HUES64 (cell line): ENCODE results near the gene ARPC3. TPM values are rescaled to one million over a fixed set of nuclear protein-coding genes. Genes with fewer than 3 reads are reported as not detected.
"Not testable (repeated sequence)": the region's sequence is repeated elsewhere in the genome, so short reads cannot be mapped to it uniquely, and the experiment has no call there.

Experiments
- H3K27ac ChIP-seq: 2 replicates; pipeline ENCODE4 v1.7.0; 2013; ENCODE audit warnings: low read depth, low read length, inconsistent platforms
- H3K27me3 ChIP-seq: 2 replicates; pipeline ENCODE4 v1.6.1; 2013; ENCODE audit warnings: mild to moderate bottlenecking, low read length; ENCODE audit not compliant: insufficient read depth
- H3K36me3 ChIP-seq: 2 replicates; pipeline ENCODE4 v1.6.1; 2013; ENCODE audit warnings: mild to moderate bottlenecking, low read length; ENCODE audit not compliant: insufficient read depth
- H3K4me1 ChIP-seq: 2 replicates; pipeline ENCODE4 v1.6.1; 2013; ENCODE audit warnings: mild to moderate bottlenecking, low read length, moderate library complexity; ENCODE audit not compliant: insufficient read depth
- H3K4me3 ChIP-seq: 2 replicates; pipeline ENCODE4 v1.5.1; 2013; ENCODE audit warnings: mild to moderate bottlenecking, low read length, moderate library complexity
- H3K9ac ChIP-seq: 2 replicates; pipeline ENCODE4 v1.6.1; 2013; ENCODE audit warnings: mild to moderate bottlenecking, low read depth, low read length
- H3K9me3 ChIP-seq: 2 replicates; pipeline ENCODE4 v1.6.1; 2013; ENCODE audit warnings: low read depth, low read length; ENCODE audit not compliant: insufficient read depth
- WGBS: fragments of 150-250, 120-280 bp; methylation state at CpG from one replicate; pipeline ENCODE4 v1.1.7; 2013; ENCODE audit warnings: missing lambda C conversion rate; 5-methylcytosine and 5-hydroxymethylcytosine counted together
- polyA plus RNA-seq, 2 experiments: library from polyadenylated mRNA; stranded (reverse); fragments of 50-300 nt; gene quantifications; one replicate each; pipeline ENCODE4 v1.2.3, GENCODE V29; 2013

Gene ARPC3
- polyA plus RNA-seq (2013, experiment 1 of 2) = 250 TPM
- 255 TPM for polyA plus RNA-seq (2013, experiment 2 of 2)

DNA sequence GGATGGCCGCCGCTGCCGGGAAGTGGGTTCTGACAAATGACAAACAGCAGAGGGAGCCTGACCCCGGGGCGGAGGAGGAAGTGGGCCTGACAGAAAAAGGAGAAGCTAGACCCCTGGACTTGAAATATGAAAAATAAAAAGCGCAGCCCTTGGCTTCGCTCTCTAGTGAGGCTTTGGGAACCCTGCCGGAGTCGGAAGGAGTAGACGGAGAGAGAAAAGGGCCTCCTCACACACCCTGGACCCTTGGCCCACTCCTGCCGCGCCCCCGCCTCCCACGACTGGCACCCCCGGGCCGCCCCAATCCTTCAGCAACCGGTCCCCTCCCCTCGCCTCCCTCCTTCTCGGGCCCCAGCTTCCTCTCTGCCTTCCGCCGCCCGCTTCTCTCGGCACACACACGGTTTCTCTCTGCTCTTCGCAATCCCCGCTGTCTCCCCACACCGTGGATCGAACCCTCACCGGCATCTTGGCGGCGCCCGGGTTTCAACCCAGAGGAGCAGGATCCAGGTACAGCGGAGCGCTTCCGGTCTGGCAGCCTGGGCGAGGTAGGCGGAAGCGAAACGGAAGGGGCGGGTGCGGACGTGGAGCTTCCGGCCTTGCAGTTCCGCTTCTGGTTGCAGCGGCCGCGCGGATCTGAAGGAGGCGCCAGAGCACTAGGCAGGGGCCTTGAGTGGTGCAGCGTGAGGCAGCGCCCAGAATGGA, at the start of gene ARPC3:
ARPC3 (minus strand) TSS at position 539 of the 699 bp plus-strand sequence; CDS start at position 462, 77 bp downstream.
- Histone ChIP-seq H3K4me1 (no peaks in the 10 kb centered on the region), H3K36me3 (peaks cover 45% of the 10 kb centered on the region), H3K9me3 (no peaks in the 10 kb centered on the region), H3K9ac (peak within 1 kb of the TSS; percentile 81), H3K27me3 (no peaks in the 10 kb centered on the region), H3K4me3 (peak within 1 kb of the TSS; percentile 88), H3K27ac (peak within 1 kb of the TSS; percentile 74)
- WGBS = under 1% methylated on average over 51 of the region's 51 CpGs

DNA sequence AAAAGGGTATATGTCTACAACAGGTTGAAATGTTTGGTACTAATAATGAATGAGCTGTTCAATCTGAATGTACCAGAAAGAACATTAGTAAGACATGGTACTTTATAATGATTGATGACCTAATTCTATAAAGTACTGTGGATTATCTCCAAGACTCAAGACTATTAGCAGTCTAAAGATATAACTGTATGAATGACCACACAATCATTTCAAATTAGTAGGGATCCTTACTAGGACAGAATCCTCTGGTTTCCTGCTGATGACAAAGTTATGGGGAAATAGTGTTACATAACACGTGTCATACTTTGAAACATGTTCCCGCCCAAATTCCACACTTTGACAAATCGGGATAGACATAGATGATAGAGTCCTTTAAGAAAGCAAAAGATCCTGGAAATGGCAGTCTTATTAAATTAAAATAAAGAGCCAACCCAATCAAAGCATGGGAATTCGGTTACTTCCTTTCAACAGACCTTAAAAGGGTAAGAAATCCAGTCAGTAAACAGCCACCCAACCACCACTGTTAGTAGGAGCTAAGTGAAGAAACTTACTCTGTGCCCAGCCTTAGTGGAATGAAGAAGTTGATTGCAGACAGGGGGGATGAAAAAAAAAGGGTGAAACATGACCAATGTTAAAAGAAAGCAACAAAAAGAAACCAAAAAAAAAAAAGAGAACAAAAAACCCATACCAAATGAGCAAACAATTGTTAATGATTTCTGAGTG, 49.0 kb upstream of the ARPC3 start:
- H3K9me3 ChIP-seq = peaks cover 7% of the 10 kb centered on the region; the same call in 1 of the 2 replicates
- H3K9ac ChIP-seq = no peak overlapping the region
- no peak overlapping the region for H3K27ac ChIP-seq
- peaks cover 16% of the 10 kb centered on the region for H3K27me3 ChIP-seq
- 98% methylated on average over 4 of the region's 4 CpGs for WGBS
- peaks cover 35% of the 10 kb centered on the region for H3K36me3 ChIP-seq
- no peak overlapping the region for H3K4me3 ChIP-seq
- H3K4me1 ChIP-seq = no peaks in the 10 kb centered on the region

DNA sequence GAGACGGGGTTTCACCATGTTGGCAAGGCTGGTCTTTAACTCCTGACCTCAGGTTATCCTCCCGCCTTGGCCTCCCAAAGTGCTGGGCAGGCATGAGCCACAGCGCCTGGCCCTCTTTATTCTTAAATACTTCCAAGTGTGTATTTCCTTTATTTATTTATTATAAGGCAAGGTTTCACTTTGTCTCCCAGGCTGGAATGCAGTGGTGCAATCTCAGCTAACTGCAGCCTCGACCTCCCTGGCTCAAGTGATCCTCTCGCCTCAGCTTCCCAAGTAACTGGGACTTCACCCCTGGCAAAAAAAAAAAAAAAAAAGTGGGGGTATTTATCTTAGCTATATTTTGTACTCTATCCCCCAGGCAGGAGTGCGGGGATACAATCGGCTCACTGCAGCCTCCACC, 25.3 kb upstream of the ARPC3 start:
- WGBS = 94% methylated on average over 7 of the region's 7 CpGs
- Histone ChIP-seq H3K4me3 (no peak overlapping the region), H3K4me1 (no peaks in the 10 kb centered on the region), H3K27me3 (no peaks in the 10 kb centered on the region), H3K9me3 (no peaks in the 10 kb centered on the region), H3K27ac (no peak overlapping the region), H3K36me3 (peaks cover 20% of the 10 kb centered on the region), H3K9ac (no peak overlapping the region)

DNA sequence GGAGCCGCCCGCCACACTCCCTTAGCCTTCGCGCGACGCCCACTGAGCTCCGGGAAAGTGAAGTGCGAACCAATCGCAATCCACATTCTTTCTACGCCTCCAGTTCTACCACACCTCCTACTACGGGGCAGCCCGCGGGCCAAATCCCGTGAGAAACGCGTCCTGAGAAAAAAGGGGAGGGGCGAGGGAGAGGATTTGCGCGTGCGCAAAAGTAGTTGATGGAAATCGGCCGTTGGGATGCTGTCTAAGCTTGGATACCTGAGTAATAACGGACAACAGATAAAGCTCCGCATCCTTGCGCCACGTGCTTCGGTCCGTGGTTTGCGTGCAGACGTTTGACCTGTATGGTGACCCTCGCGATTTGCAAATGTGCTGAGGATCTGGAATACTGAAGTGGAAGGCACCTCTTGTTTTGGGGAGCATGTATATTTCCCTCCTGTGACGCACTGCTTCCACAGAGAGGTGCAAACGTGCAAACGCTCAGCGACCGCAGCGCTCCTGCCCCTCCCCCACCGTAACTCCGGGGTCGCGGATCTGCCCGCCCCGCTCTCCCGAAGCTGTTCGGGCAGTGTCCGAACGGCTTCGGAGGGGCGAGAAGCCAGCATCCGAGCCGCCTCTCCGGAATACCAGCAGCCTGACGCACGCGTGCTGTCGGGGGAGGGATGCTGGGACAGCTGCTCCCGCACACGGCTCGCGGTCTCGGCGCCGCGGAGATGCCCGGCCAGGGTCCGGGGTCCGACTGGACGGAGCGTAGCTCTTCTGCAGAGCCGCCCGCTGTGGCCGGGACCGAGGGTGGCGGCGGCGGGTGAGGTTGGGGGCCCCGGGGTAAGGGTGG, 18.3 kb upstream of the ARPC3 start, which contains the start of the genes FAM216A and GPN3:
FAM216A (plus strand) TSS at position 632 of the 835 bp plus-strand sequence; CDS start at position 663, 31 bp downstream.
GPN3 (minus strand) TSS at position 44 of the 835 bp plus-strand sequence. CDS start 54 bp downstream, outside the sequence.
- peak within 1 kb of the TSS; percentile 98 for H3K27ac ChIP-seq
- H3K9me3 ChIP-seq = no peaks in the 10 kb centered on the region
- under 1% methylated on average over 78 of the region's 78 CpGs for WGBS
- H3K9ac ChIP-seq = peak within 1 kb of the TSS; percentile 93
- H3K27me3 ChIP-seq = no peaks in the 10 kb centered on the region
- peaks cover 8% of the 10 kb centered on the region; the same call in 1 of the 2 replicates for H3K4me1 ChIP-seq
- H3K36me3 ChIP-seq = peaks cover 20% of the 10 kb centered on the region
- peak within 1 kb of the TSS; percentile 95 for H3K4me3 ChIP-seq

DNA sequence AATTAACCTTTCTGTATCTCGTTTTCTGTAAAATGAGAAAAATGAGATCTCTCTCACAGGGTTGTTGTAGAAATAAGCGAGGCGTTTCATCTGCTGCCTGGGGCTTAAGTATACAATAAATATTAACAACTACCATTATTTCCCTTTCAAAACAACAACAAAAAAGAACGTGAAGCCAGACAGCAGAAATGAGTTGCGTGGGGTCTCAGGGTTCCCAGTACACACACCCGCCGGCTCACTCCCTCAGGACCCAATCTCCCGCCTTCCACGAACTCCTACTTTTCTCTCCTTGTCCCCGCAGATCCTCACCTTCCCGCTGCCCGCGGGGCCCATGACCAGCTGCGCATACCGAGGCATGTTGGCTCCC, 17.7 kb upstream of the ARPC3 start:
- no peaks in the 10 kb centered on the region for H3K9me3 ChIP-seq
- peak overlapping the region; percentile 34; the same call in 1 of the 2 replicates for H3K27ac ChIP-seq
- peak overlapping the region; percentile 93 for H3K9ac ChIP-seq
- H3K36me3 ChIP-seq = peaks cover 23% of the 10 kb centered on the region
- no peaks in the 10 kb centered on the region for H3K27me3 ChIP-seq
- H3K4me1 ChIP-seq = peaks cover 8% of the 10 kb centered on the region; the same call in 1 of the 2 replicates
- peak overlapping the region; percentile 95 for H3K4me3 ChIP-seq
- WGBS = 0% methylated on average over 13 of the region's 15 CpGs

DNA sequence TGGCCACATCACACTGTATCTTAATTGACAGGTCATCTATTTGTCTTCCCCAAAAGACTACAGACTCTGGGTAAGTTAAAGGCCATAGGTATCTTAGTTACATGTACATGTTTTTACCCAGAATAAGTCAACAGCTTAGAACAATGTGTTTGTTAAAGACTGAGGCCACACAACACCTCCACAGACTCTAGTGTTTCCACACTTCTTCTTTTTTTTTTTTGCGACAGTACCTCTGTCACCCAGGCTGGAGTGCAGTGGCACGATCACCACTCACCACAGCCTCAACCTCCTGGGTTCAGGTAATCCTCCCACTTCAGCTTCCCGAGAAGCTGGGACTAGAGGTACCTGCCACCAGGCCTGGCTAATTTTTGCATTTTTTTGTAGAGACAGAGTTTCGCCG, 16.7 kb upstream of the ARPC3 start:
- H3K27me3 ChIP-seq = no peaks in the 10 kb centered on the region
- H3K36me3 ChIP-seq = peaks cover 29% of the 10 kb centered on the region

GRCh38 chr12:110465765-110466164, 15.6 kb upstream of the ARPC3 start:
- H3K27ac ChIP-seq, H3K4me1 ChIP-seq, H3K27me3 ChIP-seq, H3K9ac ChIP-seq, H3K4me3 ChIP-seq, H3K9me3 ChIP-seq: not testable (repeated sequence)
- WGBS = 95% methylated on average over 11 of the region's 11 CpGs
- peaks cover 36% of the 10 kb centered on the region for H3K36me3 ChIP-seq

More for the DNA sequence above, 16.7 kb upstream of the ARPC3 start:
- no peak overlapping the region for H3K27ac ChIP-seq
- H3K4me3 ChIP-seq = peak overlapping the region; percentile 95
- peaks cover 8% of the 10 kb centered on the region; the same call in 1 of the 2 replicates for H3K4me1 ChIP-seq
- 89% methylated on average over 5 of the region's 5 CpGs for WGBS
- peak overlapping the region; percentile 93; the same call in 1 of the 2 replicates for H3K9ac ChIP-seq
- H3K9me3 ChIP-seq = no peaks in the 10 kb centered on the region

GRCh38 chr12:110465024-110465423, 14.9 kb upstream of the ARPC3 start:
- Histone ChIP-seq H3K4me1 (peaks cover 8% of the 10 kb centered on the region; the same call in 1 of the 2 replicates), H3K27me3 (no peaks in the 10 kb centered on the region), H3K27ac (no peak overlapping the region), H3K36me3 (peaks cover 43% of the 10 kb centered on the region), H3K9me3 (no peaks in the 10 kb centered on the region), H3K4me3 (no peak overlapping the region), H3K9ac (no peak overlapping the region)
- WGBS = 96% methylated on average over 2 of the region's 2 CpGs

DNA sequence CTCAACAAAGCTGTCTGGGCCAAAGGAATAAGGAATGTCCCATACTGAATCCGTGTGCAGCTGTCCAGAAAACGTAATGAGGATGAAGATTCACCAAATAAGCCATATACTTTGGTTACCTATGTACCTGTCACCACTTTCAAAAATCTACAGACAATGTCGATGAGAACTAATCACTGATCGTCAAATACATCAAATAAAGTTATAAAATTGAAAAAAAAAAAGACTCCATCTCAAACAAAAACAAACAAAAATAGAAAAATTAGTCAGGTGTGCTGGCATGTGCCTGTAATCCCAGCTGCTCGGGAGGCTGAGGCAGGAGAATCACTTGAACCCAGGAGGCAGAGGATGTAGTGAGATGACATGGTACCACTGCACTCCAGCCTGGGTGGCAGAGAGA, 11.1 kb upstream of the ARPC3 start:
- not testable (repeated sequence) for H3K4me1 ChIP-seq, H3K9ac ChIP-seq
- peaks cover 76% of the 10 kb centered on the region for H3K36me3 ChIP-seq

GRCh38 chr12:110458756-110459155, 8.6 kb upstream of the ARPC3 start:
- Histone ChIP-seq H3K9me3 (no peaks in the 10 kb centered on the region), H3K4me3 (no peak overlapping the region), H3K27ac (no peak overlapping the region), H3K27me3 (no peaks in the 10 kb centered on the region), H3K36me3 (peaks cover 80% of the 10 kb centered on the region), H3K9ac (no peak overlapping the region), H3K4me1 (no peaks in the 10 kb centered on the region)
- 99% methylated on average over 4 of the region's 4 CpGs for WGBS

More for the DNA sequence above, 11.1 kb upstream of the ARPC3 start:
- H3K27ac ChIP-seq, H3K4me3 ChIP-seq, H3K27me3 ChIP-seq, H3K9me3 ChIP-seq: not testable (repeated sequence)
- 98% methylated on average over 5 of the region's 5 CpGs for WGBS
